ENCODE measurements around the gene G3BP1. TPM values are rescaled to one million over a fixed set of nuclear protein-coding genes. Genes with fewer than 3 reads are reported as not detected.

G3BP1 gene
- total and polyA plus RNA-seq, 8 donors, result 7.8 to 94.8 (median 59.1) TPM

GRCh38 chr5:151798674-151799073, 26.9 kb downstream of the G3BP1 start:
- Histone ChIP-seq H3K27ac (no peak overlapping the region), H3K4me1 (no peaks in the 10 kb centered on the region), H3K9me3 (no peaks in the 10 kb centered on the region), H3K27me3 (no peaks in the 10 kb centered on the region), H3K4me3 (no peak overlapping the region), H3K36me3 (peaks cover 0 to 80% (median 7%) of the 10 kb centered on the region in 3 donors)
- DNase-seq, result no peak
- no peak for FAIRE-seq
- 93 to 97% methylated on average over 3 of the region's 3 CpGs for WGBS, 2 donors
- no peak for TF ChIP-seq CTCF (IDR thresholded peaks at IDR 0.05)
- intact Hi-C loops (cut with DNase I), result no loop called here
- ATAC-seq, result no peak

GRCh38 chr5:151799407-151799806, 27.7 kb downstream of the G3BP1 start:
- Histone ChIP-seq H3K36me3 (peaks cover 0 to 86% (median 7%) of the 10 kb centered on the region in 3 donors), H3K4me1 (no peaks in the 10 kb centered on the region), H3K9me3 (no peaks in the 10 kb centered on the region), H3K27me3 (no peaks in the 10 kb centered on the region), H3K27ac (no peak overlapping the region), H3K4me3 (no peak overlapping the region)
- DNase-seq (no peak), ATAC-seq (no peak), FAIRE-seq (no peak)
- intact Hi-C loops (cut with DNase I), result no loop called here
- no peak for TF ChIP-seq CTCF (IDR thresholded peaks at IDR 0.05)
- WGBS, 2 donors, result 87 to 92% methylated on average over 3 of the region's 3 CpGs

DNA sequence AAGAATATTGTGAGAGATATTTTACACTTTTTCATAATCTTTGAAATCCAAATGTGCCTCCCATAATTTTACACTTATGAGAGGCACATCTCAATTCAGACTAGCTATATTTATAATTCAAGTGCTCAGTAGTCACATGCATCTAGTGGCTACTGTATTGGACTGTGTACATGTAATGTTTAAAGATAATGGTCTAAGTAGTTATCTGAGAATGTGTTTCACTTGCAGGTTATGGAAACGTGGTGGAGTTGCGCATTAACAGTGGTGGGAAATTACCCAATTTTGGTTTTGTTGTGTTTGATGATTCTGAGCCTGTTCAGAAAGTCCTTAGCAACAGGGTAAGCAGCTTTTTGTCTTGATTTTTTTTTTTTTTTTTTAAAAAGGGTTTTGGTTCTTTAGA, 28.8 kb downstream of the G3BP1 start:
- Histone ChIP-seq H3K36me3 (peaks cover 0 to 86% (median 7%) of the 10 kb centered on the region in 3 donors), H3K4me1 (no peaks in the 10 kb centered on the region), H3K27ac (no peak overlapping the region), H3K27me3 (no peaks in the 10 kb centered on the region), H3K4me3 (no peak overlapping the region), H3K9me3 (no peaks in the 10 kb centered on the region)
- WGBS, 2 donors, result 81 to 82% methylated on average over 2 of the region's 2 CpGs
- intact Hi-C loops (cut with DNase I), result no loop called here
- ATAC-seq, result no peak
- no peak for FAIRE-seq
- TF ChIP-seq CTCF (IDR thresholded peaks at IDR 0.05), result no peak
- DNase-seq, result no peak

DNA sequence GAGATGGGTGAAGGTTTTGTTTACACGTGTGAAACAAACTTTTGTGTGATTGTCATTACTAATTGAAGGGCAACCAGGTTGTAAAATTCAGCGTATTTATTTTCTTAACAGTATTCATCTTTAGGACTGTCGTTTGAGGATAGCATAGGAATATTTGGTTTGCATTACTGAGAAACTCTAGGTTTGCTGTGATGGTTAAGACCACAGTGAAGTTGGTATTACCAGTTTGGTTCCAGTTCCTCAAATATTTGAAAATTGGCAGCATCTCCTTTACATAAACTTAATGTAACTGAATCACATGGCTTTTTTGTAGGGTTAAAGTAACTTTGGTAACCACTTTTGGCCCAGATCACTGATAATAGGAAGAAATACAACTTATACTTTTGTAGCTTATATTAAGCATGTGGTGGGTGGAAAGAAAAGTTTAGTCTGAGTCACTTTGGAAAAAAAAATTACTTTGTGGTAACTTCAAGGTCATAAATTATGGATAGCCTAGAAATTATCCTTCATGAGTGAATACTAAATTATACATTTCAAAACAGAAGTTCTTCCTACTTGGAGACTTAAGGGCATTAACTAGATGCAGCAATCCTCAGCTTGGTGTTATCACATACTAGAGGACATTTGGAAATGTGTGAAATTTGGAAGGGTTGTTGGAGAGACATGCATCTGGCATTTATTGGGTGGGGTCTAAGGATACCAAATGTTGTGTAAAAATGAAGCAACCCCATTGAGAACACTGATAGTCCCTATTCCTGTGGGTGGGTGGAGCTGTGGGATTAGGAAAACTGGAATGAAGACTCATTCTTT, 33.9 kb downstream of the G3BP1 start:
- no peaks in the 10 kb centered on the region for H3K4me1 ChIP-seq
- DNase-seq (no peak), ATAC-seq (peak in 2 of 4 donors; percentile 44 to 53), FAIRE-seq (no peak)
- no peak for TF ChIP-seq CTCF (IDR thresholded peaks at IDR 0.05)
- peaks cover 0 to 39% (median 0%) of the 10 kb centered on the region in 3 donors for H3K36me3 ChIP-seq
- WGBS, 2 donors, result 92 to 93% methylated on average over 3 of the region's 3 CpGs
- no peaks in the 10 kb centered on the region for H3K27me3 ChIP-seq
- no peak overlapping the region for H3K4me3 ChIP-seq
- H3K9me3 ChIP-seq, result no peaks in the 10 kb centered on the region
- H3K27ac ChIP-seq, result no peak overlapping the region
- intact Hi-C loops (cut with DNase I), result no loop called here

Data from pancreas (tissue), 10 donors.